WTC11 (cell line): ENCODE measurements around the gene PGBD5. TPM values are rescaled to one million over a fixed set of nuclear protein-coding genes. Genes with fewer than 3 reads are reported as not detected.

Experiments
- ATAC-seq: fragments of 200-7000 bp; cut with Tn5 transposase; 2 replicates; pipeline ENCODE4 v1.10.0; 2021; ENCODE audit warnings: mild to moderate bottlenecking, moderate library complexity
- CTCF ChIA-PET: fragments of 300-600 bp; sonication (Branson Sonifier 250); formaldehyde crosslinking; loops from one replicate; lab custom pipeline; 2021; ENCODE audit warnings: antibody characterized with exemption; lab: Charles Lee
- POLR2A ChIA-PET: fragments of 350-600 bp; sonication (Branson Sonifier 250); formaldehyde crosslinking; loops from one replicate; lab custom pipeline; 2021; ENCODE audit warnings: antibody characterized with exemption; lab: Charles Lee
- DNase-seq: peaks from one replicate; pipeline ENCODE4 v3.0.0; 2021; ENCODE audit warnings: low spot score
- H3K27ac Mint-ChIP-seq: 2 replicates; pipeline ENCODE4 v1.8.0; 2021; ENCODE audit warnings: mixed read lengths
- H3K27me3 Mint-ChIP-seq: 2 replicates; pipeline ENCODE4 v1.8.0; 2021; ENCODE audit warnings: low read depth, mild to moderate bottlenecking, moderate library complexity, mixed read lengths
- H3K36me3 Mint-ChIP-seq: 2 replicates; pipeline ENCODE4 v1.8.0; 2021; ENCODE audit warnings: mixed read lengths
- H3K4me1 Mint-ChIP-seq: 2 replicates; pipeline ENCODE4 v1.8.0; 2022; ENCODE audit warnings: mixed read lengths
- H3K4me3 Mint-ChIP-seq: 2 replicates; pipeline ENCODE4 v1.8.0; 2021; ENCODE audit warnings: mild to moderate bottlenecking, moderate library complexity, mixed read lengths
- H3K9me3 Mint-ChIP-seq: 2 replicates; pipeline ENCODE4 v1.8.0; 2021; ENCODE audit warnings: mixed read lengths
- ATF1 ChIP-seq: sonication (generic); formaldehyde crosslinking; IDR thresholded peaks from 2 replicates; pipeline ENCODE4 v1.8.1; 2023; ENCODE audit warnings: mild to moderate bottlenecking, moderate library complexity, missing genetic modification reagents
- ATF6 ChIP-seq: sonication (generic); formaldehyde crosslinking; IDR thresholded peaks from 2 replicates; pipeline ENCODE4 v1.8.1; 2023; ENCODE audit warnings: mild to moderate bottlenecking, missing genetic modification reagents
- CREM ChIP-seq: sonication (generic); formaldehyde crosslinking; IDR thresholded peaks from 2 replicates; pipeline ENCODE4 v1.8.1; 2022; ENCODE audit warnings: mild to moderate bottlenecking, missing genetic modification reagents, moderate library complexity
- FOXP1 ChIP-seq: sonication (generic); formaldehyde crosslinking; IDR thresholded peaks from 2 replicates; pipeline ENCODE4 v1.8.0; 2022; ENCODE audit warnings: missing genetic modification reagents, mild to moderate bottlenecking, moderate library complexity, borderline replicate concordance
- MXD4 ChIP-seq: fragments of 250-450 bp; sonication (Bioruptor Pico); IDR thresholded peaks from 2 replicates; pipeline ENCODE4 v1.8.0; 2021; ENCODE audit warnings: mild to moderate bottlenecking, moderate library complexity, borderline replicate concordance
- OVOL2 ChIP-seq: fragments of 250-450 bp; sonication (Bioruptor Pico); IDR thresholded peaks from 2 replicates; pipeline ENCODE4 v1.9.0; 2021; ENCODE audit warnings: mild to moderate bottlenecking, borderline replicate concordance
- PRDM15 ChIP-seq: sonication (generic); formaldehyde crosslinking; IDR thresholded peaks from 2 replicates; pipeline ENCODE4 v1.8.0; 2022; ENCODE audit warnings: missing genetic modification reagents
- PREB ChIP-seq: sonication (generic); formaldehyde crosslinking; IDR thresholded peaks from 2 replicates; pipeline ENCODE4 v1.8.1; 2022; ENCODE audit warnings: mild to moderate bottlenecking, missing genetic modification reagents, moderate library complexity, borderline replicate concordance
- PRRX2 ChIP-seq: fragments of 250-450 bp; sonication (Bioruptor Pico); IDR thresholded peaks from 2 replicates; pipeline ENCODE4 v1.8.0; 2021; ENCODE audit warnings: mild to moderate bottlenecking
- SMAD3 ChIP-seq: sonication (generic); formaldehyde crosslinking; IDR thresholded peaks from 2 replicates; pipeline ENCODE4 v1.8.0; 2022; ENCODE audit warnings: missing genetic modification reagents, mild to moderate bottlenecking, borderline replicate concordance
- TEAD4 ChIP-seq: sonication (generic); formaldehyde crosslinking; IDR thresholded peaks from 2 replicates; pipeline ENCODE4 v1.8.0; 2022; ENCODE audit warnings: mild to moderate bottlenecking, missing genetic modification reagents
- ZBTB21 ChIP-seq: sonication (generic); formaldehyde crosslinking; IDR thresholded peaks from 2 replicates; pipeline ENCODE4 v1.8.1; 2023; ENCODE audit warnings: mild to moderate bottlenecking, missing genetic modification reagents, borderline replicate concordance
- ZNF121 ChIP-seq: sonication (generic); formaldehyde crosslinking; IDR thresholded peaks from 2 replicates; pipeline ENCODE4 v1.8.0; 2023; ENCODE audit warnings: missing genetic modification reagents
- ZNF219 ChIP-seq: sonication (generic); formaldehyde crosslinking; IDR thresholded peaks from 2 replicates; pipeline ENCODE4 v1.8.0; 2023; ENCODE audit warnings: missing genetic modification reagents, mild to moderate bottlenecking, borderline replicate concordance
- ZNF416 ChIP-seq: fragments of 250-450 bp; sonication (Bioruptor Pico); IDR thresholded peaks from 2 replicates; pipeline ENCODE4 v1.9.0; 2021; ENCODE audit warnings: mild to moderate bottlenecking, inconsistent platforms
- ZNF512 ChIP-seq: sonication (generic); formaldehyde crosslinking; IDR thresholded peaks from 2 replicates; pipeline ENCODE4 v1.8.1; 2022; ENCODE audit warnings: missing genetic modification reagents, borderline replicate concordance
- total RNA-seq: library from RNA; stranded (reverse); gene quantifications from 3 replicates; pipeline ENCODE4 v1.2.3, GENCODE V29; 2021
- TF ChIP-seq, protein P1 (sequence below): sonication (generic); formaldehyde crosslinking; IDR thresholded peaks from 2 replicates; pipeline ENCODE4 v1.8.1; 2022; ENCODE audit warnings: mild to moderate bottlenecking, moderate library complexity, missing genetic modification reagents
- TF ChIP-seq, protein P2 (sequence below): sonication (generic); formaldehyde crosslinking; IDR thresholded peaks from 2 replicates; pipeline ENCODE4 v1.8.0; 2022; ENCODE audit warnings: mild to moderate bottlenecking, missing genetic modification reagents

The PGBD5 gene
- total RNA-seq, 1 experiment from 2014 or later, result 23.8 TPM

DNA sequence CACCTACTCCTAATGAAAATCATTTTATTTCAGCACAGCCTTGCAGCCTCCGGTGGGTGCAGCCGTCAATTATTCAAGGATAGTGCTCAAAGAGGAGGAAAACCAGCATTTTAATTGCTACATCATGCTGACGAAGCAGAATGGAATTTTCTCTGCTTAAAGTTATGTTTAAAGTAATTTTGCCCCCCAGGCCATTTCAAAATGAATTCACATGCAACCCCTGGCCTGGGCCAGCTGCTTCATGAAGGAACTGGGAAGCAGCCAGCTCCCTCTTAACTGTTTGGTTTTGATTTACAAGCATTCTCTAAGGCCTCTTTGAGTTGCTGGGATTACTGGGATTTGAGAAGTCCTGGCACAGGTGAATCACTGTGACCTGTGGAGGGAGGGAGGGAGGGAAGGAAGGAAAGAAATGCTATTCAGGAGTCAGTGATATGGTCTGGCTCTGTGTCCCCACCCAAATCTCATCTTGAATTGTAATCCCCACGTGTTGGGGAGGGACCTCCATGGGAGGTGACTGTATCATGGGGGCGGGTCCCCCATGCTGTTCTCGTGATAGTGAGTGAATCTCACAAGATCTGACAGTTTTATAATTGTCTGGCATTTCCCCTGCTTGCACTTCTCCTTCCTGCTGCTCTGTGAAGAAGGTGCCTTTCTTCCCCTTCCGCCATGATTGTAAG, 66.0 kb downstream of the PGBD5 start:
- Mint-ChIP-seq H3K9me3 (0 out of 2 replicates have a peak, but pooled peaks cover 7% of the 10 kb centered on the region), H3K4me3 (no peak overlapping the region), H3K4me1 (peaks cover 10% of the 10 kb centered on the region), H3K36me3 (peaks cover 13% of the 10 kb centered on the region)
- ATAC-seq, result no peak
- POLR2A ChIA-PET, result no interaction called here
- TF ChIP-seq TEAD4 (CRISPR knock-in tag), result no peak
- TF ChIP-seq, protein P1, sequence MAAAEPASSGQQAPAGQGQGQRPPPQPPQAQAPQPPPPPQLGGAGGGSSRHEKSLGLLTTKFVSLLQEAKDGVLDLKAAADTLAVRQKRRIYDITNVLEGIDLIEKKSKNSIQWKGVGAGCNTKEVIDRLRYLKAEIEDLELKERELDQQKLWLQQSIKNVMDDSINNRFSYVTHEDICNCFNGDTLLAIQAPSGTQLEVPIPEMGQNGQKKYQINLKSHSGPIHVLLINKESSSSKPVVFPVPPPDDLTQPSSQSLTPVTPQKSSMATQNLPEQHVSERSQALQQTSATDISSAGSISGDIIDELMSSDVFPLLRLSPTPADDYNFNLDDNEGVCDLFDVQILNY, result no peak
- no peak for TF ChIP-seq SMAD3 (CRISPR knock-in tag)
- TF ChIP-seq, all 79 proteins: peak for 0
- no peak for DNase-seq
- no peaks in the 10 kb centered on the region for H3K27me3 Mint-ChIP-seq
- CTCF ChIA-PET, result no interaction called here
- H3K27ac Mint-ChIP-seq, result 0 out of 2 replicates have a peak overlapping the region, but pooled peaks have one; percentile 30

DNA sequence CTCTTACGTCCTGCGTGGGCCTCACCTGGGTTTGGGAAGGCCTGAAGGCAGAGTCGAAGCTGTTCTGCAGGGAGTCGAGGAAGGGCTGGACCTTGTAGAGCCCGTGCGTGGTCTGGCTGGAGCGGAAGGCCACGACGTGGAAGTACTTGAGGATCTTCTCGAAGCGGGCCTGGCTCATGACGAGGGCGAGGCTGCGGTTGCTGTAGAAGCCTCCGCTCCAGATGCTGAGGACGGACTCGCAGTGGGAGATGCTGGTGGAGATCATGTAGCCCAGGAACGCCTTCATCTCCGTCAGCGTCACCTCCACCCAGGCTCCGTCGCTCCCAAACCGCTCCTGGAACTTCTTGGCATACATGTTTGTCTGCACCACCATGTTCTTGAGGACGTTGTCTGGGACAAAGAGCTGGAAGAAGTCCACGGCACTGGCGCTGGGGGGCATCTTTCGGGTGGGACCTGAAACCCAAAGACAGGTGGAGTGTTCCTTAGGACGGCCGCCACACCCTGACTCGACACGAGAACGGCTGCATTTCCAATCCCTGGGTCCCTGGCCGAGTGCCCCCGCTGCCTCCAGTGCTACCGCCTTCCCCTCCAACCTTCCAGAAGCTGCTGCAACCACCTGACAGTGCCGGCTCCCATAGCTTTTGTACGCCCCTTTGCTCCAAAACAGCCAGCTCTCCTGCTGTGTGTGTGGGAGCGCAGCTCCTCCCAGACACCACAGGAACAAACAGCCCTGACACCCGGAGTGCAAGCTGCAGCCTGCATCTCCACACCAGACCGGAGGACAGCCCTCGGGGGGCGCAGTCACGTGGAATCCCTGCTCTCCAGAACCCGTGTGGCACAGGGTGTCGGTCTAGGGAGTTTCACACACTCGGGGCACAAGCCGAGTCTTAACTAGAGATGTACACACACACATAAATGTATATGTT, 69.0 kb downstream of the PGBD5 start:
- Mint-ChIP-seq H3K27me3 (no peaks in the 10 kb centered on the region), H3K4me3 (no peak overlapping the region), H3K4me1 (0 out of 2 replicates have a peak, but pooled peaks cover 3% of the 10 kb centered on the region), H3K9me3 (0 out of 2 replicates have a peak, but pooled peaks cover 7% of the 10 kb centered on the region), H3K27ac (no peak overlapping the region), H3K36me3 (peaks cover 16% of the 10 kb centered on the region)
- no peak for TF ChIP-seq ZNF121
- ChIA-PET CTCF (no interaction called here), POLR2A (no interaction called here)
- DNase-seq (no peak), ATAC-seq (no peak)

DNA sequence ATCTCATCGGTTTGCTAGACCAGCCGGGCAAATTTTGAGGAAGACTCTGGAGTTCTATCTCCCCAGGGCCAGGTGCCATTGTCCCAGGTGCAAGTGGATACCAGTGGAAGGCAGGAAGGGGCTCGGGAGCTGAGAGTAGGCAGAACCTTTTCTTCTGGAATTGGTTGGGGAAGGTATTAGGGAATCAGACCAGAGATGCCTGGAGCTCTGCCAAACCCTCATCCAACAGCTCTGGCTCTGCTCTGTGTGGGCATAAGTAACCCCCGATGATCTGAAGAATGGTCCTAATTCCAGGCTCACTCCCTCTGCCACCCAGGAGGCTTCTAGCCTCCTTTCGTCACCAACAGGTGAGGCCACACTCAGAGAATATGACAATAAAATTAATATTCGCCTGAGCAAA, 69.9 kb downstream of the PGBD5 start:
- H3K9me3 Mint-ChIP-seq, result 0 out of 2 replicates have a peak, but pooled peaks cover 7% of the 10 kb centered on the region
- POLR2A ChIA-PET, result no interaction called here
- no peak for ATAC-seq
- no peak overlapping the region for H3K4me3 Mint-ChIP-seq
- no peaks in the 10 kb centered on the region for H3K27me3 Mint-ChIP-seq
- peaks cover 25% of the 10 kb centered on the region for H3K36me3 Mint-ChIP-seq
- no peak for TF ChIP-seq ATF1 (CRISPR knock-in tag)
- no peak for TF ChIP-seq ZNF512 (CRISPR knock-in tag)
- no peak for TF ChIP-seq ZNF219
- no peak for TF ChIP-seq PREB (CRISPR knock-in tag)
- no peak for TF ChIP-seq CREM
- TF ChIP-seq ZBTB21 (CRISPR knock-in tag), result no peak
- no peak for TF ChIP-seq ZNF416 (CRISPR knock-in tag)
- no peak for TF ChIP-seq ATF6 (CRISPR knock-in tag)
- TF ChIP-seq PRRX2 (CRISPR knock-in tag), result no peak
- TF ChIP-seq PRDM15 (CRISPR knock-in tag), result no peak
- no peak for TF ChIP-seq MXD4 (CRISPR knock-in tag)
- TF ChIP-seq, protein P2, sequence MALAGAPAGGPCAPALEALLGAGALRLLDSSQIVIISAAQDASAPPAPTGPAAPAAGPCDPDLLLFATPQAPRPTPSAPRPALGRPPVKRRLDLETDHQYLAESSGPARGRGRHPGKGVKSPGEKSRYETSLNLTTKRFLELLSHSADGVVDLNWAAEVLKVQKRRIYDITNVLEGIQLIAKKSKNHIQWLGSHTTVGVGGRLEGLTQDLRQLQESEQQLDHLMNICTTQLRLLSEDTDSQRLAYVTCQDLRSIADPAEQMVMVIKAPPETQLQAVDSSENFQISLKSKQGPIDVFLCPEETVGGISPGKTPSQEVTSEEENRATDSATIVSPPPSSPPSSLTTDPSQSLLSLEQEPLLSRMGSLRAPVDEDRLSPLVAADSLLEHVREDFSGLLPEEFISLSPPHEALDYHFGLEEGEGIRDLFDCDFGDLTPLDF (CRISPR knock-in tag), result no peak
- TF ChIP-seq FOXP1 (CRISPR knock-in tag), result no peak
- no peak for TF ChIP-seq OVOL2 (CRISPR knock-in tag)
- 0 out of 2 replicates have a peak, but pooled peaks cover 3% of the 10 kb centered on the region for H3K4me1 Mint-ChIP-seq
- DNase-seq, result no peak
- CTCF ChIA-PET, result no interaction called here
- no peak overlapping the region for H3K27ac Mint-ChIP-seq
